CD14-positive monocyte (primary cell): ENCODE results near the gene KRT82. TPM values are rescaled to one million over a fixed set of nuclear protein-coding genes. Genes with fewer than 3 reads are reported as not detected.

Experiments used
- DNase-seq, 3 donors: peaks; one replicate each; pipeline ENCODE4 v3.0.0-alpha.2; 2011 to 2022
- H2AFZ ChIP-seq: 2 replicates; pipeline ENCODE4 v1.6.0; 2012; ENCODE audit warnings: mild to moderate bottlenecking, low read depth, low read length, inconsistent platforms; ENCODE audit not compliant: insufficient read depth, poor library complexity, severe bottlenecking
- H3K27ac ChIP-seq, 2 donors: 1 replicate in 1 of 2; 2 replicates in 1 of 2; pipeline ENCODE4 v1.5.1; 2012 to 2013; ENCODE audit warnings: low read length in 2 of 2, control low read depth in 1 of 2, inconsistent platforms in 1 of 2, low read depth in 1 of 2, mild to moderate bottlenecking in 1 of 2
- H3K27me3 ChIP-seq, 2 donors: one replicate each; pipeline versions ENCODE4 v1.6.0 to v1.6.1; 2011 to 2013; ENCODE audit warnings: low read length in 2 of 2; ENCODE audit not compliant: control insufficient read depth in 2 of 2, insufficient read depth in 2 of 2
- H3K36me3 ChIP-seq, 2 donors: replicated peaks in 1 of 2; 1 replicate in 1 of 2; 2 replicates in 1 of 2; pipeline versions ENCODE4 v1.5.1 to v1.6.1; 2012 to 2013; ENCODE audit warnings: low read length in 2 of 2, control low read depth in 1 of 2, inconsistent platforms in 1 of 2, mild to moderate bottlenecking in 1 of 2; ENCODE audit not compliant: insufficient read depth in 2 of 2, control insufficient read depth in 1 of 2
- H3K4me1 ChIP-seq, 2 donors: 1 replicate in 1 of 2; 2 replicates in 1 of 2; pipeline versions ENCODE4 v1.5.1 to v1.6.1; 2012 to 2013; ENCODE audit warnings: low read length in 2 of 2, control low read depth in 1 of 2, inconsistent platforms in 1 of 2, mild to moderate bottlenecking in 1 of 2, moderate library complexity in 1 of 2; ENCODE audit not compliant: insufficient read depth in 2 of 2, control insufficient read depth in 1 of 2
- H3K4me2 ChIP-seq: replicated peaks from 2 replicates; pipeline ENCODE3; 2012; ENCODE audit warnings: low read length, moderate library complexity, mild to moderate bottlenecking; ENCODE audit not compliant: poor library complexity, severe bottlenecking; ENCODE audit errors: extremely low read depth
- H3K4me3 ChIP-seq, 3 experiments: fragments of 200-600 bp in 1 of 3; sonication (generic) in 1 of 3; replicated peaks in 1 of 3; 1 replicate in 2 of 3; 2 replicates in 1 of 3; pipeline ENCODE4 v1.5.1; 2011 to 2013; ENCODE audit warnings: low read length in 3 of 3, mild to moderate bottlenecking in 3 of 3, control low read depth in 2 of 3, low read depth in 2 of 3, inconsistent platforms in 1 of 3, moderate library complexity in 1 of 3
- H3K79me2 ChIP-seq: 2 replicates; pipeline ENCODE4 v1.6.0; 2012; ENCODE audit warnings: mild to moderate bottlenecking, control low read depth, inconsistent platforms, low read length, moderate library complexity; ENCODE audit not compliant: insufficient read depth
- H3K9ac ChIP-seq: 2 replicates; pipeline ENCODE4 v1.6.0; 2017; ENCODE audit warnings: low read length, mild to moderate bottlenecking; ENCODE audit not compliant: insufficient read depth, poor library complexity, severe bottlenecking
- H3K9me3 ChIP-seq, 2 donors: replicated peaks in 1 of 2; 1 replicate in 1 of 2; 2 replicates in 1 of 2; pipeline versions ENCODE4 v1.5.1 to v1.6.1; 2012 to 2013; ENCODE audit warnings: low read length in 2 of 2, control low read depth in 1 of 2; ENCODE audit not compliant: control insufficient read depth in 1 of 2, insufficient read depth in 1 of 2
- H4K20me1 ChIP-seq: 2 replicates; pipeline ENCODE4 v1.6.0; 2012; ENCODE audit warnings: mild to moderate bottlenecking, low read length, control low read depth, moderate library complexity; ENCODE audit not compliant: insufficient read depth
- H3K27ac Mint-ChIP-seq, 7 donors: one replicate each; pipeline ENCODE4 v1.8.0; 2020; ENCODE audit warnings: mild to moderate bottlenecking in 7 of 7, mixed read lengths in 7 of 7, moderate library complexity in 6 of 7, inconsistent platforms in 2 of 7
- H3K27me3 Mint-ChIP-seq, 3 donors: one replicate each; pipeline ENCODE4 v1.8.0; 2021 to 2022; ENCODE audit warnings: low read depth in 3 of 3, mild to moderate bottlenecking in 3 of 3, mixed read lengths in 3 of 3, moderate library complexity in 3 of 3, inconsistent platforms in 1 of 3
- H3K36me3 Mint-ChIP-seq, 2 donors: one replicate each; pipeline ENCODE4 v1.8.0; 2020; ENCODE audit warnings: mixed read lengths in 2 of 2, inconsistent platforms in 1 of 2, mild to moderate bottlenecking in 1 of 2
- H3K4me1 Mint-ChIP-seq: one replicate; pipeline ENCODE4 v1.8.0; 2020; ENCODE audit warnings: mild to moderate bottlenecking, mixed read lengths
- H3K4me3 Mint-ChIP-seq, 2 donors: one replicate each; pipeline ENCODE4 v1.8.0; 2020; ENCODE audit warnings: mild to moderate bottlenecking in 2 of 2, mixed read lengths in 2 of 2, moderate library complexity in 1 of 2
- H3K9me3 Mint-ChIP-seq, 7 donors: one replicate each; pipeline ENCODE4 v1.8.0; 2020 to 2022; ENCODE audit warnings: mixed read lengths in 7 of 7, mild to moderate bottlenecking in 6 of 7, moderate library complexity in 6 of 7, inconsistent platforms in 2 of 7
- WGBS: methylation state at CpG from one replicate; pipeline ENCODE4 v1.1.5; 2013; ENCODE audit warnings: missing lambda C conversion rate; ENCODE audit not compliant: insufficient coverage; 5-methylcytosine and 5-hydroxymethylcytosine counted together
- intact Hi-C, 2 donors: fragments of 100-400 bp; cut with micrococcal nuclease; formaldehyde crosslinking; loops; one replicate each; pipeline versions ENCODE4 v1.15.0 to v1.15.1; 2023
- polyA plus RNA-seq, 3 donors: library from polyadenylated mRNA; depleted of rRNA in 1 of 3; unstranded in 2 of 3; stranded (reverse) in 1 of 3; fragments of 300-500 nt in 2 of 3; fragments of >200 nt in 1 of 3; fragmentation: Illumina TruSeq in 2 of 3; gene quantifications; 1 replicate in 2 of 3; 2 replicates in 1 of 3; pipeline ENCODE4 v1.2.3, GENCODE V29; 2012 to 2021
- TF ChIP-seq, protein P1 (sequence below): fragments of 200-600 bp; IDR thresholded peaks from one replicate; pipeline ENCODE4 v1.8.0; 2022; ENCODE audit warnings: antibody characterized with exemption, mild to moderate bottlenecking

Gene KRT82
- polyA plus RNA-seq, 3 donors, result not detected

DNA sequence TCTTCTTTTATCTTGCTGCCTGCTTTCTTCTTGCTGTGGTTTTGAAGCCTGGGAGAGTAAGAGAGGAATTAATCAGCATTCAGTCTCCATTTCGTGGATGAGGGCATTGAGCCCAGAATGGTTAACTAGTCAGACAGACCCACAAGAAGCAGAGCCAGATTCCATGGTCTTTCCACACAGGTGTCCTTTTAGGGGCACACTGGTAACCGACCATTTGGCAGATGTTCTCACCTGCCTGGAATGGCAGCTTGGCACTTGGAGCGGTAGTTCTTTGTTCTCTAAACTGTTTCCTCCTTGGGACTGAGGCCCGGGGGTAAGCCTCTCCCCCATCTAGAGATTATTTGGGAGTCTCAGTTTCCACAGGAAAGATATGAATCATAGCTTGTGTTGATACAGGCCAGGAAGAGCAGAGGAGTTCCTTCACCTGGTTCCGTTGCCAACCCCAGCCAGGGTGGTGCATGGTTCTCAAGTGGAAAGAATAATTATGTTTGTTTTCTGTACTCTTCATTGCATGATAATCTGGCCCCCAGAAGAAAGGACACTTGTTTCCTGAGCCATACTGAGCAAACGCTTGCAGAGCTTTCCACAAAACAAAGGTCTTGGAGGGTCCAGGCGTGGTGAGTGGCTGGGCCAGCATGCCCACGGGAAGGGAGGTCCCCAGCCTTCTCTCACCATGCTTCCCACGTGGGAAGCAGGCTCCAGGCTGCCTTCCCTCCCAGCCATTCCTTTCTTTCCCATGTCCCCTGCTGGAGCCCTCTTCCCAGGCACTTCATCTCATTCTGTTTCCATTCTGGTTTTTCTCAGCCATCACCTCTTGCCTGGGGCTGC, 30.1 kb upstream of the KRT82 start:
- Mint-ChIP-seq H3K27ac (no peak overlapping the region), H3K36me3 (no peaks in the 10 kb centered on the region)
- TF ChIP-seq, protein P1, sequence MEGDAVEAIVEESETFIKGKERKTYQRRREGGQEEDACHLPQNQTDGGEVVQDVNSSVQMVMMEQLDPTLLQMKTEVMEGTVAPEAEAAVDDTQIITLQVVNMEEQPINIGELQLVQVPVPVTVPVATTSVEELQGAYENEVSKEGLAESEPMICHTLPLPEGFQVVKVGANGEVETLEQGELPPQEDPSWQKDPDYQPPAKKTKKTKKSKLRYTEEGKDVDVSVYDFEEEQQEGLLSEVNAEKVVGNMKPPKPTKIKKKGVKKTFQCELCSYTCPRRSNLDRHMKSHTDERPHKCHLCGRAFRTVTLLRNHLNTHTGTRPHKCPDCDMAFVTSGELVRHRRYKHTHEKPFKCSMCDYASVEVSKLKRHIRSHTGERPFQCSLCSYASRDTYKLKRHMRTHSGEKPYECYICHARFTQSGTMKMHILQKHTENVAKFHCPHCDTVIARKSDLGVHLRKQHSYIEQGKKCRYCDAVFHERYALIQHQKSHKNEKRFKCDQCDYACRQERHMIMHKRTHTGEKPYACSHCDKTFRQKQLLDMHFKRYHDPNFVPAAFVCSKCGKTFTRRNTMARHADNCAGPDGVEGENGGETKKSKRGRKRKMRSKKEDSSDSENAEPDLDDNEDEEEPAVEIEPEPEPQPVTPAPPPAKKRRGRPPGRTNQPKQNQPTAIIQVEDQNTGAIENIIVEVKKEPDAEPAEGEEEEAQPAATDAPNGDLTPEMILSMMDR, result no peak

DNA sequence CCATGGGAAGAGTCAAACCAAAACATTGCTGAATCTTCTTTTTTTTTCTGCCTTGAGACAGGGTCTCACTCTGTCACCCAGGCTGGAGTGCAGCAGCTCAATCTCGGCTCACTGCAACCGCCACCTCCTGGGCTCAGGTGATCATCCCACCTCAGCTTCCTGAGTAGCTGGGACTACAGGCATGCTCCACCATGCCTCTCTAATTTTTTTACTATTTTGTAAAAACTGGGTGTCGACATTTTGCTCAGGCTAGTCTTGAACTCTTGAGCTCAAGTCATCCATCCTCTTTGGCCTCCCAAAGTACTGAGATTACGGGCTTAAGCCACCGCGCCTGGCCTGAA, 29.5 kb upstream of the KRT82 start:
- no peak overlapping the region for H3K4me2 ChIP-seq
- H2AFZ ChIP-seq, result no peak overlapping the region
- H3K27me3 Mint-ChIP-seq, result peaks cover 6 to 21% (median 8%) of the 10 kb centered on the region in 3 donors
- H3K4me3 ChIP-seq, result no peak overlapping the region
- H4K20me1 ChIP-seq, result no peaks in the 10 kb centered on the region
- H3K27me3 ChIP-seq, result no peaks in the 10 kb centered on the region
- H3K79me2 ChIP-seq, result no peaks in the 10 kb centered on the region
- intact Hi-C loops, result no loop called here
- H3K27ac ChIP-seq, result no peak overlapping the region
- no peaks in the 10 kb centered on the region for H3K36me3 ChIP-seq
- H3K4me1 ChIP-seq, result no peaks in the 10 kb centered on the region
- H3K27ac Mint-ChIP-seq, result no peak overlapping the region
- no peaks in the 10 kb centered on the region for H3K9me3 ChIP-seq
- H3K4me1 Mint-ChIP-seq, result no peaks in the 10 kb centered on the region
- WGBS, result 91% methylated on average over 2 of the region's 6 CpGs
- no peaks in the 10 kb centered on the region for H3K9me3 Mint-ChIP-seq
- H3K9ac ChIP-seq, result no peak overlapping the region
- no peak for DNase-seq
- H3K4me3 Mint-ChIP-seq, result no peak overlapping the region
- H3K36me3 Mint-ChIP-seq, result no peaks in the 10 kb centered on the region
- TF ChIP-seq, protein P1, result no peak

More for the DNA sequence above, 30.1 kb upstream of the KRT82 start:
- DNase-seq, result no peak
- no peak overlapping the region for H3K4me2 ChIP-seq
- H3K27me3 ChIP-seq, result no peaks in the 10 kb centered on the region
- H3K9me3 ChIP-seq, result no peaks in the 10 kb centered on the region
- Mint-ChIP-seq H3K27me3 (peaks cover 5 to 20% (median 9%) of the 10 kb centered on the region in 3 donors), H3K9me3 (peaks cover 0 to 2% (median 0%) of the 10 kb centered on the region in 7 donors), H3K4me1 (no peaks in the 10 kb centered on the region), H3K4me3 (no peak overlapping the region)
- H3K9ac ChIP-seq, result no peak overlapping the region
- H4K20me1 ChIP-seq, result no peaks in the 10 kb centered on the region
- H3K4me3 ChIP-seq, result no peak overlapping the region
- H3K36me3 ChIP-seq, result no peaks in the 10 kb centered on the region
- 73% methylated on average over 6 of the region's 9 CpGs for WGBS
- H2AFZ ChIP-seq, result no peak overlapping the region
- intact Hi-C loops, result no loop called here
- H3K4me1 ChIP-seq, result no peaks in the 10 kb centered on the region
- H3K27ac ChIP-seq, result no peak overlapping the region
- no peaks in the 10 kb centered on the region for H3K79me2 ChIP-seq
